SK-N-SH (cell line): ENCODE measurements around the gene AHDC1. TPM values are rescaled to one million over a fixed set of nuclear protein-coding genes. Genes with fewer than 3 reads are reported as not detected.

Experiments
- CTCF ChIA-PET: fragments of 300-600, 350-600 bp; formaldehyde crosslinking; extraction: SDS; loops from one replicate; lab custom pipeline; 2021; lab: Yijun Ruan, JAX
- POLR2A ChIA-PET: fragments of 350-600 bp; sonication (Branson Sonifier 250); formaldehyde crosslinking; extraction: SDS; loops from one replicate; lab custom pipeline; 2020; ENCODE audit warnings: antibody characterized with exemption, inconsistent platforms; lab: Yijun Ruan, JAX
- DNase-seq: peaks from one replicate; pipeline ENCODE4 v3.0.0; 2012
- H2AFZ ChIP-seq: fragments of 200-600 bp; sonication (generic); 2 replicates; pipeline ENCODE4 v1.8.1; 2016; ENCODE audit warnings: antibody characterized with exemption, mild to moderate bottlenecking, low read depth
- H3F3A ChIP-seq: fragments of 200-600 bp; sonication (generic); replicated peaks from 2 replicates; pipeline ENCODE3; 2016; ENCODE audit warnings: antibody characterized with exemption, mild to moderate bottlenecking; ENCODE audit not compliant: insufficient read depth
- H3K27ac ChIP-seq, 2 experiments: fragments of 200-500 bp in 1 of 2; fragments of 200-600 bp in 1 of 2; sonication (Bioruptor generic) in 1 of 2; sonication (generic), shearing (Covaris generic) in 1 of 2; 2 replicates each; pipeline versions ENCODE4 v1.5.1 to v1.6.1; 2014 to 2016; ENCODE audit warnings: low read depth in 2 of 2, inconsistent platforms in 1 of 2, low read length in 1 of 2, mild to moderate bottlenecking in 1 of 2, mixed read lengths in 1 of 2
- H3K27me3 ChIP-seq: fragments of 200-600 bp; sonication (generic), shearing (Covaris generic); 2 replicates; pipeline ENCODE4 v1.6.1; 2016; ENCODE audit warnings: mixed run types; ENCODE audit not compliant: insufficient read depth
- H3K36me3 ChIP-seq, 2 experiments: fragments of 200-500 bp in 1 of 2; fragments of 200-600 bp in 1 of 2; sonication (Bioruptor generic) in 1 of 2; sonication (generic) in 1 of 2; replicated peaks in 1 of 2; 2 replicates each; pipeline versions ENCODE3 to v1.5.1; 2014 to 2016; ENCODE audit warnings: low read length in 1 of 2, mild to moderate bottlenecking in 1 of 2; ENCODE audit not compliant: insufficient read depth in 2 of 2, control insufficient read depth in 1 of 2
- H3K4me1 ChIP-seq, 2 experiments: fragments of 200-500 bp in 1 of 2; fragments of 200-600 bp in 1 of 2; sonication (Bioruptor generic) in 1 of 2; sonication (generic), shearing (Covaris generic) in 1 of 2; 2 replicates each; pipeline versions ENCODE4 v1.5.1 to v1.6.1; 2014 to 2016; ENCODE audit warnings: low read depth in 1 of 2, low read length in 1 of 2, mixed run types in 1 of 2; ENCODE audit not compliant: insufficient read depth in 2 of 2, control insufficient read depth in 1 of 2
- H3K4me2 ChIP-seq: fragments of 200-600 bp; sonication (generic), shearing (Covaris generic); 2 replicates; pipeline ENCODE4 v1.6.1; 2017; ENCODE audit warnings: mixed run types
- H3K4me3 ChIP-seq, 2 experiments: fragments of 200-500 bp in 1 of 2; fragments of 200-600 bp in 1 of 2; sonication (Bioruptor generic) in 1 of 2; sonication (generic), shearing (Covaris generic) in 1 of 2; 2 replicates each; pipeline versions ENCODE4 v1.5.1 to v1.8.1; 2014 to 2016; ENCODE audit warnings: low read depth in 2 of 2, inconsistent platforms in 1 of 2, low read length in 1 of 2, mild to moderate bottlenecking in 1 of 2, mixed read lengths in 1 of 2, moderate library complexity in 1 of 2
- H3K79me2 ChIP-seq: fragments of 200-600 bp; sonication (generic); 2 replicates; pipeline ENCODE4 v1.8.1; 2017; ENCODE audit warnings: mild to moderate bottlenecking; ENCODE audit not compliant: insufficient read depth
- H3K9ac ChIP-seq: fragments of 200-600 bp; sonication (generic); 2 replicates; pipeline ENCODE4 v1.6.1; 2017; ENCODE audit warnings: mixed run types
- H3K9me2 ChIP-seq: fragments of 200-600 bp; sonication (generic); 2 replicates; pipeline ENCODE4 v1.6.1; 2017; ENCODE audit warnings: mixed run types
- H3K9me3 ChIP-seq: fragments of 200-600 bp; sonication (generic); 2 replicates; pipeline ENCODE4 v1.6.1; 2017; ENCODE audit warnings: mixed run types, mild to moderate bottlenecking, moderate library complexity
- H4K20me1 ChIP-seq: fragments of 200-600 bp; sonication (generic); 2 replicates; pipeline ENCODE4 v1.6.1; 2017; ENCODE audit warnings: mild to moderate bottlenecking, mixed run types; ENCODE audit not compliant: insufficient read depth
- CHD2 ChIP-seq: fragments of 150-350 bp; IDR thresholded peaks from 2 replicates; pipeline ENCODE4 v1.6.1; 2018; ENCODE audit warnings: low read length; ENCODE audit not compliant: partially characterized antibody
- ELF1 ChIP-seq: IDR thresholded peaks from 2 replicates; pipeline ENCODE4 v1.4.0; 2012
- EZH2phosphoT487 ChIP-seq: fragments of 200-600 bp; sonication (generic); IDR thresholded peaks from 2 replicates; pipeline ENCODE4 v1.6.1; 2017; ENCODE audit warnings: low read depth, mixed run types, mild to moderate bottlenecking, antibody characterized with exemption, moderate library complexity, borderline replicate concordance
- FOSL2 ChIP-seq: IDR thresholded peaks from 2 replicates; pipeline ENCODE4 v1.4.0; 2012; ENCODE audit warnings: low read depth, mild to moderate bottlenecking, moderate library complexity, borderline replicate concordance
- FOXJ3 ChIP-seq: sonication (generic); formaldehyde crosslinking; IDR thresholded peaks from 2 replicates; pipeline ENCODE4 v1.5.1; 2020; ENCODE audit warnings: mild to moderate bottlenecking, missing genetic modification reagents
- FOXM1 ChIP-seq: IDR thresholded peaks from 2 replicates; pipeline ENCODE4 v1.4.0; 2012; ENCODE audit warnings: low read depth, mild to moderate bottlenecking
- GABPA ChIP-seq: IDR thresholded peaks from 2 replicates; pipeline ENCODE4 v1.4.0; 2012; ENCODE audit warnings: low read depth, mild to moderate bottlenecking
- GATA2 ChIP-seq: sonication (generic); formaldehyde crosslinking; IDR thresholded peaks from 2 replicates; pipeline ENCODE4 v1.5.0; 2020; ENCODE audit warnings: mild to moderate bottlenecking, missing genetic modification reagents
- MXI1 ChIP-seq: IDR thresholded peaks from 2 replicates; pipeline ENCODE4 v1.6.1; 2012; ENCODE audit warnings: mild to moderate bottlenecking, low read depth, low read length, improper control_type of control experiment
- RAD21 ChIP-seq: IDR thresholded peaks from 2 replicates; pipeline ENCODE4 v1.6.1; 2012; ENCODE audit warnings: mild to moderate bottlenecking, low read length
- RFX5 ChIP-seq: IDR thresholded peaks from 2 replicates; pipeline ENCODE4 v1.6.1; 2012; ENCODE audit warnings: mild to moderate bottlenecking, improper control_type of control experiment, low read length
- RXRA ChIP-seq: IDR thresholded peaks from 2 replicates; pipeline ENCODE4 v1.4.0; 2012; ENCODE audit warnings: low read depth, mild to moderate bottlenecking, borderline replicate concordance
- TCF12 ChIP-seq: IDR thresholded peaks from 2 replicates; pipeline ENCODE4 v1.4.0; 2012
- YY1 ChIP-seq: IDR thresholded peaks from 2 replicates; pipeline ENCODE4 v1.4.0; 2012; ENCODE audit warnings: low read depth, mild to moderate bottlenecking
- WGBS: methylation state at CpG from one replicate; pipeline ENCODE4 v1.1.6; 2017; ENCODE audit warnings: low lambda C conversion rate; 5-methylcytosine and 5-hydroxymethylcytosine counted together
- polyA plus RNA-seq, 3 experiments: library from polyadenylated mRNA; depleted of rRNA; stranded (reverse); fragments of >200 nt; gene quantifications; 2 replicates each; pipeline ENCODE4 v1.2.3, GENCODE V29; 2012
- TF ChIP-seq, protein P1 (sequence below): IDR thresholded peaks from 2 replicates; pipeline ENCODE4; 2012
- TF ChIP-seq, protein P2 (sequence below): fragments of 200-600 bp; sonication (generic); IDR thresholded peaks from 2 replicates; pipeline ENCODE4 v1.6.1; 2017; ENCODE audit warnings: antibody characterized with exemption, mild to moderate bottlenecking, moderate library complexity
- TF ChIP-seq, protein P3 (sequence below): fragments of 150-350 bp; IDR thresholded peaks from 2 replicates; pipeline ENCODE4 v1.6.1; 2016; ENCODE audit warnings: mild to moderate bottlenecking, low read depth, low read length

Gene AHDC1
- polyA plus RNA-seq, 1 of the 3 experiments (the other 2 are of a cell fraction): 8.5 TPM

DNA sequence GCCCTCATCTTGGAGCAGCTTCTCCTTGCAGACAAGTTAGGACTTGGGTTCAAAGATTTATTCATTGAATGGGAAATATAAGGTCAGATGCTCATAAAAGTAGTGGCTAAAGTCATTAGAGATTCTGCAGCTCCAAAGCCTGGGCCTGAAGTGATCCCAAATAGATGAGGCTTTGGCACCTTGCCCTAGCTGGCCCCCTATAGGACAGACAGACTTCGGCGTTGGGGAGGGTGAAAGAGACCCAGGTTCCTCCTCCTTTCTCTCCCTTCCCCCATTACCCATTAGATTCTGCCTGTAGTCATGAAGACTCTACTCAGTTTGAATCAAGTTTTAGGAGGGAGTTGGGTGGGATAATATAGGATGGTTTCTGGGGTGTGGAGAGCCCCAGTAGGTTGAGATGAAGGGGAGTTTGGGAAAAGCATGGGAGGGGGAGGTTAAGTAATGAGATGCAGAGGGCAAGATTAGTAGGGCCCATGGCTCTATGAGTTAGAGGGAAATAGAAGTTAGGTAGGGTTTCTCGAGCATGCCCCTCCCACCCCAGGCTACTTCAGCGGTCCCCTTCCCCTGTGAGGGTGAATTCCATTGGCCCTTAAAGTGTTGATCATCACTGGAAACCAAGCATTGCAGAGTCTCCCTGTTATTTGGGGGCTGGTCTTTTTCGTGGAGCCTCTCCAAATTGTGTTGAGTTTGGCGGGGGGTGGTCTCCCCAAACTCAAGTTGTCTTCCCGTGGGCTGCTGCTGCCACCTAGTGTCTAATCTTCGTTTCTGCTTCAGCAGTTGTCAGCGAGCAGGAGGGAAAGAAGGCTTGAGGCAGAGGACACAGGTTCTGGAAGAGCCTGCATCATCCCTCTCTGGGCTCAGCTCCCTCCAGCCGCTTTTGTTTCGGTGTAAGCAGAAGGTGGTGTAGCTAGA, 2.1 kb upstream of the AHDC1 start (continued):
- TF ChIP-seq RFX5 (no peak), FOXM1 (no peak), GABPA (no peak), RAD21 (peak; percentile 97), GATA2 (CRISPR knock-in tag) (no peak), RXRA (no peak), EZH2phosphoT487 (no peak), ELF1 (no peak)
- TF ChIP-seq, protein P1, sequence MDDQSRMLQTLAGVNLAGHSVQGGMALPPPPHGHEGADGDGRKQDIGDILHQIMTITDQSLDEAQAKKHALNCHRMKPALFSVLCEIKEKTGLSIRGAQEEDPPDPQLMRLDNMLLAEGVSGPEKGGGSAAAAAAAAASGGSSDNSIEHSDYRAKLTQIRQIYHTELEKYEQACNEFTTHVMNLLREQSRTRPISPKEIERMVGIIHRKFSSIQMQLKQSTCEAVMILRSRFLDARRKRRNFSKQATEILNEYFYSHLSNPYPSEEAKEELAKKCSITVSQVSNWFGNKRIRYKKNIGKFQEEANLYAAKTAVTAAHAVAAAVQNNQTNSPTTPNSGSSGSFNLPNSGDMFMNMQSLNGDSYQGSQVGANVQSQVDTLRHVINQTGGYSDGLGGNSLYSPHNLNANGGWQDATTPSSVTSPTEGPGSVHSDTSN: no peak

DNA sequence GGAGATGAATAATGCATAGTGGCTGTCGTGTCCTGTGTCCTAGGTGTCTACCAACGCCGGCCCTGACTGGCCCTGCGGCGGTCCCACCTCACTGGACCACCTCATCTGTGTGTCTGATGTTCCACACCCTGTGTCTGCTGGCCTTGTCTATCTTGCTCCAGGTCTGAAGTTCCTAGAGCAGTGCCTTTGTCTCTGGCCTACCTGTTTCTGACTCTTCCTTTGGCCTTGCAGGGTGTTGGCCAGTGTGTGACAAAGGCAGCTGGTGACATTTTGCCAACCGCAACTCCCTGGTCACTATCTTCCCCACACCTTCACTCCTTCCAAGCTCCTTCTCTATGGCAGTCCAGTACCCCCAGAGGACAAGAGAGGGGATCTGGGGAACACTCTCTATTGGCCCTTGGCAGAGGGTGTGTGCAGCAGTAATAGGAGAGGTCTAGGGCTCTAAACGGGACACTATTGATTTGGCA, 1.4 kb upstream of the AHDC1 start:
- no peaks in the 10 kb centered on the region for H3K27me3 ChIP-seq
- peaks cover 28% of the 10 kb centered on the region for H3F3A ChIP-seq
- no peaks in the 10 kb centered on the region for H3K9me3 ChIP-seq
- peaks cover 19 to 25% of the 10 kb centered on the region in 2 experiments for H3K4me1 ChIP-seq
- no peak overlapping the region for H3K4me2 ChIP-seq
- ChIA-PET POLR2A (no interaction called here), CTCF (interaction anchor here (0.6 to 27.7 kb wide), 30 partner anchors 13 to 562 kb away, joined by 3 to 603 read pairs (median 4); partner anchors contain the start of gene IFI6)
- peaks cover 22% of the 10 kb centered on the region for H4K20me1 ChIP-seq
- H3K9ac ChIP-seq: no peak overlapping the region
- no peak overlapping the region for H2AFZ ChIP-seq
- peaks cover 31% of the 10 kb centered on the region for H3K79me2 ChIP-seq
- TF ChIP-seq RXRA: no peak
- TF ChIP-seq TCF12: no peak
- no peak for TF ChIP-seq RAD21
- TF ChIP-seq FOXJ3: no peak
- TF ChIP-seq EZH2phosphoT487: no peak
- TF ChIP-seq, protein P1: no peak
- TF ChIP-seq, protein P2, sequence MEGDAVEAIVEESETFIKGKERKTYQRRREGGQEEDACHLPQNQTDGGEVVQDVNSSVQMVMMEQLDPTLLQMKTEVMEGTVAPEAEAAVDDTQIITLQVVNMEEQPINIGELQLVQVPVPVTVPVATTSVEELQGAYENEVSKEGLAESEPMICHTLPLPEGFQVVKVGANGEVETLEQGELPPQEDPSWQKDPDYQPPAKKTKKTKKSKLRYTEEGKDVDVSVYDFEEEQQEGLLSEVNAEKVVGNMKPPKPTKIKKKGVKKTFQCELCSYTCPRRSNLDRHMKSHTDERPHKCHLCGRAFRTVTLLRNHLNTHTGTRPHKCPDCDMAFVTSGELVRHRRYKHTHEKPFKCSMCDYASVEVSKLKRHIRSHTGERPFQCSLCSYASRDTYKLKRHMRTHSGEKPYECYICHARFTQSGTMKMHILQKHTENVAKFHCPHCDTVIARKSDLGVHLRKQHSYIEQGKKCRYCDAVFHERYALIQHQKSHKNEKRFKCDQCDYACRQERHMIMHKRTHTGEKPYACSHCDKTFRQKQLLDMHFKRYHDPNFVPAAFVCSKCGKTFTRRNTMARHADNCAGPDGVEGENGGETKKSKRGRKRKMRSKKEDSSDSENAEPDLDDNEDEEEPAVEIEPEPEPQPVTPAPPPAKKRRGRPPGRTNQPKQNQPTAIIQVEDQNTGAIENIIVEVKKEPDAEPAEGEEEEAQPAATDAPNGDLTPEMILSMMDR: no peak
- TF ChIP-seq YY1: no peak
- no peak for TF ChIP-seq FOSL2
- TF ChIP-seq, protein P3, sequence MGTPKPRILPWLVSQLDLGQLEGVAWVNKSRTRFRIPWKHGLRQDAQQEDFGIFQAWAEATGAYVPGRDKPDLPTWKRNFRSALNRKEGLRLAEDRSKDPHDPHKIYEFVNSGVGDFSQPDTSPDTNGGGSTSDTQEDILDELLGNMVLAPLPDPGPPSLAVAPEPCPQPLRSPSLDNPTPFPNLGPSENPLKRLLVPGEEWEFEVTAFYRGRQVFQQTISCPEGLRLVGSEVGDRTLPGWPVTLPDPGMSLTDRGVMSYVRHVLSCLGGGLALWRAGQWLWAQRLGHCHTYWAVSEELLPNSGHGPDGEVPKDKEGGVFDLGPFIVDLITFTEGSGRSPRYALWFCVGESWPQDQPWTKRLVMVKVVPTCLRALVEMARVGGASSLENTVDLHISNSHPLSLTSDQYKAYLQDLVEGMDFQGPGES: no peak
- no peak for TF ChIP-seq CHD2
- no peak for TF ChIP-seq MXI1
- TF ChIP-seq GATA2 (CRISPR knock-in tag): no peak
- TF ChIP-seq, all 33 proteins: peak for 0
- 85% methylated on average over 6 of the region's 7 CpGs for WGBS
- no peak for DNase-seq
- Histone ChIP-seq H3K36me3 (no peaks in the 10 kb centered on the region), H3K9me2 (no peaks in the 10 kb centered on the region), H3K4me3 (no peak overlapping the region), H3K27ac (no peak overlapping the region)
